GM21528 (cell line): ENCODE data around the gene SLC12A6.

Experiments used
- ATAC-seq: cut with Tn5 transposase; IDR thresholded peaks from one replicate; pipeline ENCODE4 v1.9.1; 2021; ENCODE audit warnings: mild to moderate bottlenecking, moderate library complexity; ENCODE audit not compliant: unreplicated experiment, low FRiP score

The SLC12A6 gene

DNA sequence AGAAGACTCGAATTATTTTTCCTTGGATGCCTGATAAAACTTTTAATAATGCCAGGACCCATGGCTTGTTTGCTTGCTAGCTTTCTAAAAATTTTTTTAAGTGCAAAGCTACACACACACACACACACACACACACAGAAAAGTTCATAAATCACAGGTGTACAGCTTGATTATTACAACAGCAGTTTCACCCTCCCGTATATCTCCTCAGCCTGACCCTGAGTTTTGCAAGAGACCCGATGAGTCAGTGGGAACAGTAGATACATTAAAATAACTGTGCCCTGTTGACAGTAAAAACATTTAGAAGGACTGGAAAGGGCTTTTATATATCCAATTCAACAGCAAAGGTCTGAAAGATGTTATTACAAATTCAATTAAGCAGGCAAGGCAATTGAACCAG is 66.1 kb downstream of the SLC12A6 start:
- ATAC-seq, result no peak

DNA sequence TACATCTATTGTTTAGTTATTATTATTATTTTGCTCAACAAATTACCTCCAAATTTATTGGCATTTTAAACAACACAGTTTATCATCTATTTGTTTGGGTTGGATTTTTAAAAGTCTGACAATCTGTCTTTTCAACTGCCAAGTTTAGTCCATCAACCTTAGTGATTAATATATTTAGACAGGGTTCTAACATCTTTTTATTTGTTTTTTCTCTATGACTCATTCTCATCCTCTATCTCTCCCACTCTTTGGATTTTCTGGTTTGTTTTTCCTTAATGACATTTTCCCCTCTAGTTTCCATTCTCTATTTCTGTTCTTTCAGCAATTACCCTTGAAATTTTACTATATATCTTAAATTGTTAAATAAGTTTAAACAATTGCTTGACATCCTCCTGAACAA is 70.8 kb downstream of the SLC12A6 start:
- ATAC-seq, result no peak

DNA sequence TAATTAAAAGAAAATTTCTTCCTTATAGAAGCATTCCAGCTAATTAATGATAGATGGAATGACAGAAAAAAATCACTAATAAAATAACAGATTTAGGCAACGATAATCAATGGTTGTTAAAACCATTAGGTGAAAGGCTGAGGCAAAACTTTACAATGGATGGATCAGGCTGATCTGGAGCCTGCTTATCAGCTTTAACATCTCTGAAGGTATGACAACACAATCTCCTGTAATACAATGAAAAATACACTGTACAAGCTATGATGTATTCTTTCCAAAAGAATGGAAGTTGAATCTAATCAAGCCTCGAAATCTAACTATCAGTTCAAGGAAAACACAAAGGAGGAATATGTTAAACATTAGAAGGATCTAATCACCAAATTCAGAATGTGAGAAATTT is 73.5 kb downstream of the SLC12A6 start:
- ATAC-seq, result no peak

DNA sequence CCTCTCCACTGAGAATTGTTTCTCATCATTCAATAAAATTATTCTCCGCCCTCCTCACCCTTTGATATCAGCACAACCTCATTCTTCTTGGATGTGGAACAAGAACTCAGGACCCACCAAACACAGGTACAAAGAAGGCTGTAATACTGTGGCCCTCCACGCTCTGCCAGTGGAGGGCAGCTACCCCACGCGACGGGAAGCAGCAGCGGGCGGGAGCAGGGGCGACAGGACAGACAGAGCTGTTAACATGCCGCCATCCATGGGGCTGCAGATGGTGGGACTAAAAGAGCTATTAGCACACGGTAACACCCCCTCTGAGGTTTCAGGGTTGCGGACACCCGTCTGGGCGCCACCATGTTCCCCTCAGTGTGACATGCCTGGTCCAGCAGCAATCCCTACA is 75.2 kb downstream of the SLC12A6 start:
- no peak for ATAC-seq

DNA sequence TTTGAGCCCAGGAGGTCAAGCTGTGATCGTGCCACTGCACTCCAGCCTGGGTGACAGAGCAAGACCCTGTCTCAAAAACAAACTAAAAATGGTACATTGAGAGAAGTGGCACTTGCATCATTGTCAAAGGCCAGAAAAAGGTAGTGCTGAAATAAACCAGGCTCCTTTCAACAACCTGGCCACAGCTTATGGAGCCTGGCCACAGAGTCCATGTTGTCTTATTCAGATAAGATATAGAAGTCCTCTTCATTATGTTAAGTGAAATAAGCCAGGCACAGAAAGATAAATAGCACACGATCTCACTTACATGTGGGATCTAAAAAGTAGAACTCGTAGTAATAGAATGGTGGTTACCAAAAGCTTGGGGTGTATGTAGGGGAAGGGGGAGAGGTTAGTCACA is 78.0 kb downstream of the SLC12A6 start:
- no peak for ATAC-seq

DNA sequence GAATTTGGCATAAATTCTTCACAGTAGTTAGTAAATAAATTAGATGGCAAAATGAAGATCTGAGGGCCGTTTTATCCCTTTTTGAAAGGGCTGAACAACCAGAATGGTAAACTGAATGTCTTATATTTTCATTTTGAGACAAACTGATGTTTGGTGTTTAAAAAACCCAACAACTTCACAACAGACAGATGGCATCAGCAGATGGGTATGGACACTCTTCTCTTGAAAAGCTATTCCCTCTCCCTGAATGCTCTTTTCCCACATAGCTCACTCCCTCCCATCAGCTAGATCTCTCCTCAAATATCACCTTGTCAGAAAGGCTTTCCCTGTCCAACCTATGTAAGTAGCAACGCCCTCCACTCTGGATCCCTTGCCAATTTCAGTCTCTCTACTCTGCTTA is 79.4 kb downstream of the SLC12A6 start:
- ATAC-seq, result no peak

DNA sequence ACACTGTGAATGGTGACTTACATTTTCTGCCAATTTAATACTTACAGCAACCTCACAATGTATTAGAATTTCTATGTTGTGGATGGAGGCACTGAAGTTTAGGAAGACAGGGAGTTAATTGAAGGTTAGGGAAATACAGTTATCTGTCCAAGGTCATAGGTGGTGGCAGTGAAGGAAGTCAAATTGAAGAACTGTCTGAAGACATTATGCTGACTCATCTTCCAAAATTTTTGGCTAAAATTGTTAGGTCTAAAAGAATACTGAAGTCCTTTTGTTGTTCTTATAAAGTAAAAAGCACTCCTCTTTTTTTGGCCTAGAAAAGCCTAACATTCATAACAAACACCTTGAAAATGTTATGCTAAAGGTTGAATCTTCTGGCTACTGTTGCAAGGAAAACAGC is 85.0 kb downstream of the SLC12A6 start:
- ATAC-seq, result no peak

DNA sequence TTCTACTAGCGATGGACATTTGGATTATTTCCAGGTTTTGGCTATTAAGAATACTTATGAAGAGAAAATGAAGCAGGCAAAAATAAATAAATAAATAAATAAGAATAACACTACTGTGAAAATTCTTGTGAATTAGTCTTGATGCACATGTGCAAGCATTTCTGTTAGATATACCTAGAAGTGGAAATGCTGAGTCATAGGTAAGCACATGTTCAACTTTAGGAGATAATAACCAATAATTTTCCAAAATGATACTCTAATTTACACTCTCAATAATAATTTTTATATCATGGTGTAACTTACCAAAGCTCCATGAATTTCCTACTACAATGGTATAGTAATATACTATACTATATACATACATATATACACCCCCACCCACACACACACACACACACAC is 89.4 kb downstream of the SLC12A6 start:
- no peak for ATAC-seq

DNA sequence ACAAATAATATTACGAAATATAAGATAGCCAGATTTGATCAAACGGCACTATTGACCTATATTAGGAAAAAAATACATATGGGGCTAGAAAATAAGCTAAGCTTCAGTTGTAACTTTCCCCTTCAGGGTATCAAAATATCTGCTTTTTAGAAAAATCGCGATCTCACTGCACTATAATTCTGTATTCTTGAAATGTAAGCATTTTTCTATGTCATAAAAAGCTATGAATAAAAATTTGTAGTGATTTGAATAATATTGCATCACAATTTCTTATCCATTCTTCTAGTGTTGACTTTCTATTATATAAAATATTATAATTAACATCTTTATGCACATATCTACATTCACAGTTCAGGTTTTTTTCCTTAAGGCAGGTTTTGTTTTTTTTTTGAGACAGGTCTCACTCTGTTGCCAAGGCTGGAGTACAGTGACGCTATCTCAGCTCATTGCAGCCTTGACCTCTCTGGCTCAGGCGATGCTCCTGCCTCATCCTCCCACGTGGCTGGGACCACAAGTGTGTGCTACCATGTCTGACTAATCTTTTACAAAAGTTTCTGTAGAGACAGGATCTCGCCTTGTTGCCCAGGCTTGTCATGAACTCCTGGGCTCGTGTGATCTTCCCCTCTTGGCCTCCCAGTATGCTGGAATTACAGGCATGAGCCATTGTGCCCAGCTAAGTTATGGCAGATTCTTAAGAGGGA is 91.2 kb downstream of the SLC12A6 start:
- ATAC-seq, result no peak

DNA sequence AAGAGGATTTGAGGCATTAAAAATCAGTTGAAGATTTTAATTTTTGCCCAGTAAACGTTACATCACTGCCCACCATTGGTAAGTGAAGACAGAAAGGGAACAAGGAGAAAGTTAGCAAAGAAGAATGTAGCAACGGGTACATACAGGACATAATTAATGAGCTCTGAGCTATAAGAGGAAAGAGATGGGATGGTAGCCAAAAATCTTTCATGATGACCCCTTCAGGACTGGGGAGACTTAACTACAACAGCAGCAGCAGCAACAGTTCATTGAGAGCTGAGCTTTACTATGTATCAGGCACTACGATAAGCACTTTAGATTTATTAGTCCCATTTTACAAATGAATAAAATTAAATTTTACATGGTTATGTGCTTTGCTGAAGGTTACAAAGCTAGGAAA is 94.4 kb downstream of the SLC12A6 start:
- ATAC-seq, result no peak

DNA sequence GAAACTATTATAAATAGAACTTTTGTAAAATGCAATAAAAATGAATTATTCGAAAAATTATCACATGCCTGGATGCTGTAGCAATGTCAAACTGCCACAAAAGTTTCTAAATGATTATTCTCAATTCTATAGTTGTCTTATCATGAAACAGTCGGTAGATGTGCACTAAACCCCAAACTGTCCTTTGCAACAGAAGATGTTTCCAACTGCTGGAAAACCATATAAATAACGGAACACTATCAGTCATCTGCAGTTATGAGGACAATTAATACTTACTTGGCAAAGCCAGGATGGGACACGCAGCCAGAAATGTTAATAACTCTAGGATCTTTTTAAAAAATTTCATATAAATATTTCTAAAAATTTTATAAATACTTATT is 95.3 kb downstream of the SLC12A6 start:
- ATAC-seq, result no peak

DNA sequence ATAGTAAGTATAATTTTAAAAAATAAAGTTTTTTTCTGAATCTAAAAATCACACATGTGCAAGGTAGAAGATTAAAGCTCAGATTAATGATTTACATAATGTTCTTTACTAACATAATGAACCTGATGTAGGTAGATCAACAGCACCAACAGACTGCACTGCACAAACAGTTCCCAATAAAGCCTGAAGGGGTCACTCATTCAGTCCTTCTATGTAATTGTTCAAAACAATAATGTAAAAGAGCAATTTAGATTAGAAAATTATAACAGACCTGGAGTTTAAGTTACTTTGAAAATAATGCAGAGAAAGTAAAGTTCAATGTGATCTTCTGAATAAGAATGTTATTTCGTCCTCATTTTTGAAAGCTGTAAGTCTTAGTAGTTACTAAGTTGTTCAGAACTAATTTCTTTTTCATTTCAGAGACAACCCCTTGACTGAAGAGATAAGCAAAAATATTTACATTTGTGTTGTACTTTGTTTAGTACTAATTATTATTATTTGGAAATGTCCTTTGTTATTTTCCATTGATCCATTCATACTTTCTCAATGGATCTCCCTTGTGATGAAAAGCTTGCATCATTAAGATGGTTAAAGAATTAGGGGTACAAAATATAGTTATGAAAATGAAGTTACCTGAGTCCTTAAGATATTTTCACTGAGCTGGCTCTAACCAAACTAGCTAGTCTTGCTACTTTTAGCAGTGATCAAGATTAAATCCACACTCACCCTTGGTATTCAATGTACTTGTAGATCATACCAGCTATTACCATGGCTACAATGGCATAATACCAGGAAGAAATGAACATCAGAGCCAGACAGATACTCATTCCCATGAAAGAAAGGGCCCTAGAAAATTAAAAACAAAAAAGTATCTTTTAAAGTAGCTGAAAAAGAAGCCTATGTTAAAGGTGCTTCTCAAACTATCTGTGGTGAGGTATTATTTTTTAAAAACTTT is 95.9 kb downstream of the SLC12A6 start:
- ATAC-seq, result no peak

DNA sequence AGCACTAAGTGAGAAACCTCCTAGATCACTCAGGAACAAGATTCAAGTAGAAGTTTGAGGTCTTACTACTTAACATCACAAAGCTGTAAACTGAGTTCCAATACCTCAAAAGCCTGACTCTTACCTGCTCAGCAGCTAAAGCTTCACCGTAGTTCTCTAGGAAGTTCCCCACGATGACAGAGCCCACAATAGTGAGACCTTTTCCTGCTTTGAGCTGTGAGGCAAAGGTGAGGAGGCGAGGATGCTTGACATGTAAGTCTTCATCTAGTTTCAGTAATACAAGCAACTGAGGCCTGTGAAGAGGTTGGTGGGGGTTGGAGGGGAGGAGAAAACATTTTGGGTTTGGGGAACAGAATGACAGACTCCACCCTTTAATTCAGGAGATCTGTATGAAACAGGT is 97.0 kb downstream of the SLC12A6 start:
- no peak for ATAC-seq

DNA sequence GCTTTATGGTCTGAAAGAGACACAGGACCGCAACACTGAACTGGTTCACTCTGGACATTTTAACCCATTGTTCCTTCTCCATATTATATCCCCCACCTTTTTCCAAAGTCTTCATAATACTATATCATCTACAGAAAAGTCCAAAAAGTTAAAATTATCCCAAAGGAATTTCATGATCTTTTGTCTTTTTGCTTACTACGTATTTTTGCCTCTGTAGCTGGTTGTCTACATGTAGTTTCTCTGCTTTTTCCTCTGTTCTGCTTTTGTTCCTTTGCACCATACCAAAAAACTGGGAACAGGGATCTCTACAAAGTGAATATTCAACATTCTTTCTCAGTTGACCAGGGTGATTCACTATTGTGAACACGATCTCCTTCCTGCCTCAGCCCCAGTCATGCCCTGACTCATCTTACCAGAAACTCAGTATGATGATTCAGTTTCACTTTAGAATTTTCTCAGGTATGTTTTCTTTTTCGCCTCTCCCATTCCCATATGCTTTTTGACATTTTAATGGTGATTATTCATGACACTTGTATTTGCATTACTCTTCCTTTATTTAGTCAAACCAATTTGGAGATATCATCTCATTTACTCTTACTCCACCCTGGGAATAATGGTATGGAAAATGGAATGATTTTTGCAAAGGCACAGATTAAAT is 98.3 kb downstream of the SLC12A6 start:
- no peak for ATAC-seq

DNA sequence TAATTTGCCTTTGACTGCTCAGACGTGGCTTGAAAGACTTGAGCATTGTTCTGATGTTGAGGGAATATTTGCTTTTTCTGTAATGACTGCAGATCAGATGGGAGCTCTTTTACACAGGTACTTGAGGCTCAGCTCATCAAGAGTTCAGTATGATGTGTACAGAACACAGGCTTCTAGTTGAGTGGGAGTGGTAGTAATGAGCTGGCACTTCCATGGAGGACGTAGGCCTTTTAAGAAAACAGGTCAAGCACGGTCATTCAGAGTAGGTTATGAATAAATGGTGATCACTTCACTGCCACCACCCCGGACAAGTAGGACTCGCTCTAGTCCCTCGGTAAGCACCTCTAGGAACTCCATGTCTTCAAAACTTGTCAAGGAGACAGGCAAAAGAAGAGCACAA is 104.0 kb downstream of the SLC12A6 start:
- no peak for ATAC-seq

DNA sequence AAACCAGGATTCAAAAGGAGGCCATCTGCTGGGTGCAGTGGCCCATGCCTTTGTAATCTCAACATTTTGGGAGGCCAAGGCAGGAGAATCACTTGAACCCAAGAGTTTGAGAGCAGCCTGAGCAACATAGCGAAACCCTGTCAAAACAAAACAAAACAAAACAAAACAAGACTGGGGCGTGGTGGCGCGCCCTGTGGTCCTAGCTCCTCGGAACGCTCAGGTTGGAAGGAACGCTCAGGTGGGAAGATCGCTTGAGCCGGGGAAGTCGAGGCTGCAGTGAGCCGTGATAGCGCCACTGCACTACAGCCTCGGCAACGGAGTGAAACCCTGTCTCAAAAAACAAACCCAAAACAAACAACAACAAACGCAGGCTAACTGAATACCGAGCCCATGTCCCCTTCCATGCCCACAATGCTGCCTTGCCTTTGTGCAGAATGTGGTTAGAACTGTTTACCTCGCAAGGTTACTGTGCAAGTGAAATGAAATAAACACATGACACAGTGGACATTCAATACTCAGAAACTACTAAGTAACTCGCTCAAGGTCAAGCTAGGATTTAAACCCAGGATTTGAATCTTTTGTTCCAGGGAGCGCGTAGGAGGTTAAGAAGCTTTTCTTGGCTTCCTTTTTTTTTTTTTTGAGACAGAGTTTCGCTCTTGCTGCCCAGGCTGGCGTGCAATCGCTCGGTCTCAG is 113.5 kb downstream of the SLC12A6 start:
- ATAC-seq, result no peak

DNA sequence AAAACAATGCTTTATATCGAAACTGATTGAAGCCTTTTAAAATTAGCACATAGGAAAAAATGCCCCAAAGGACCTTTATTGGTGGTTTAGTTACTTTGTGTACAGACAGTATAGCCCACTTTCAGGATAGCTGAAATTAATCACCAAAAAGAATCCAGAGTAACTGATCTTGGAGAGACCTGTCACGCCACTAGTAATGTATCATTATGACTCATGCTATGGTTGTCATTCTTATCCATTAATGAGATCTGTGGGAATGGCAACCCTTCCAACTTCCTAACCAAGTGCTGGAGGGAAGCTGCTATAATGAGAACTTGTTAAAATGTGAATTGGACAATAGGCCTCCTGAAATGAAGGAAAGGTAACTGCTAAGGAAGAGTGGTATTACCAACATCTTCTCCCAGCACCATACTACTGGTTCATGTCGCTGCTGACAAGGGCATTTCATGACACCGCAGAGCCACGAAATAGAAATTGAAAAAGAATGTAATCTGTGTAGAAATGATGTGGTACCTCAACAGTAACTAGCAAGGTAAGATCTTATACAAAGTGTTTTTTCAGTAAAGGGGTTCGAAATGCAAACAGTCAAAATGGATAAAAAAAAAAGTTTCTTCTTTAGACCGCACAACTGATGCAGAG is 119.9 kb downstream of the SLC12A6 start:
- no peak for ATAC-seq

DNA sequence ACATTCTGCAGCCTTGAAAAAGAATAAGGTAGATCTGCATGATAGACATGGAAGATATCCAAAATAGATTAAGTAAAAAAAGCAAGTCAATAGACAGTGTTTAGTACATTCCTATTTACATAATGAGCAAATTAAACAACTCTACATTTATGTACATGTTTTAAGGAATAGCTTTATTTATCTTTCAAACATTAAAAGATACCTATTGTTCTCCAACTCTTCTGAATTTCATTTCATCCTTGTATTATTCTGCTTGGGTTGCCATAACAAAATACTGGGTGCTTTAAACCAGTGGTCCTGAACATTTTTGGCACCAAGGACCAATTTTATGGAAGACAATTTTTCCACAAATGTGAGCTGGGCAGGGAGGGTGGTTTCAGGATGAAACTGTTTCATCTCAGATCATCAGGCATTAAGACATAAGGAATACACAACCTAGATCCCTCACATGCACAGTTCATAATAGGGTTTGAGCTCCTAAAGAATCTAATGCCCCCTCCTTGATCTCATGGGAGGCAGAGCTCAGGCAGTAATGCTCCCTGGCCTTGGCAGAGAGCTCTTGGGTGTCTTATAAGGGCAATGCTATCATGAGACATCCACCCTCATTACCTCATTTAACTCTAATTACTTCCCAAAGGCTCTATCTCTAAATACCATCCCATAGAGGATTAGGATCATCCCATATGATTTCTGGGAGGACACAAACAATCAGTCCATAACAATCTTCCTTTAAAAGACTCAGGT is 120.9 kb downstream of the SLC12A6 start:
- ATAC-seq, result no peak

DNA sequence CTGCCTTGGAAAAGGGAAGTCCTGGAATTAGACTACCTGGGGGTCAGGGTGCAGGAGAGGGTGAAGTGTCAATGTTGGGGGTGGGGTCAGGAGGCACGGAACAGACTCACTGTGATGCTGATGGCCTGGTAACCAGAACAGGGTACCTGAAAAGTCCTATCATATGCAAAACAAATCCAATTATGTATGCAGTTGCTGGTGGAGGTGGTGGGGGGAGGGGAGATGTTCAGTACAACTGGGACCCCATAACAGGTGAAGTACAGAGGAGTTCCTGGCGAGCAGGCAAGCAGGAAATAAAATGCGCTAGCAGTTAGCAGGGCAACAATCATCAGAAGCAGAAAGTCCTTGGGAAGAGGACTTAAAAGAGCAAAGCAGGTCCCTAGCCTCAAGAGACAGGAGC is 123.4 kb downstream of the SLC12A6 start:
- no peak for ATAC-seq

DNA sequence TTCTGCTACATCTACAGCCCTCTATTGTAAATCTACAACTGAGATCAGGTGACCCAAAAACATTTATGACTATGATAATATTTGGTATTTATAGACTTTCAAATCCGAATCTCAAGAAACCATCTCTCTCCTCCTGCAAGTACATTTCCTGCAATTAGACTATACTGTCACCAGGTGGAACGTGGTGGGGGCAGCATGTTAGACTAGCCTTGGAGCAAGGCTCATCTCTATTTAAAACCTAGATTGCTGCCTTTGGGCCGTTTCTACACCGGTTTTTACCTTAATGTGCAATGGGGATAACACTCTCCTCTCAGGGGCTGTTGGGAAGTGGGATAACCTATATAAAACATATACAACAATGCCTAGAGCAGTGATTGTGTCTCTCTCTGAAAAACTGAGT is 123.9 kb downstream of the SLC12A6 start:
- ATAC-seq, result no peak
